ENCODE results near the gene EGFR. TPM values are rescaled to one million over a fixed set of nuclear protein-coding genes. Genes with fewer than 3 reads are reported as not detected.
A peak's percentile ranks its signal among the peaks of the same experiment; 100 is the strongest.

Gene EGFR
- total RNA-seq, 2 donors from 2014 or later: 78.3 to 112 TPM

DNA sequence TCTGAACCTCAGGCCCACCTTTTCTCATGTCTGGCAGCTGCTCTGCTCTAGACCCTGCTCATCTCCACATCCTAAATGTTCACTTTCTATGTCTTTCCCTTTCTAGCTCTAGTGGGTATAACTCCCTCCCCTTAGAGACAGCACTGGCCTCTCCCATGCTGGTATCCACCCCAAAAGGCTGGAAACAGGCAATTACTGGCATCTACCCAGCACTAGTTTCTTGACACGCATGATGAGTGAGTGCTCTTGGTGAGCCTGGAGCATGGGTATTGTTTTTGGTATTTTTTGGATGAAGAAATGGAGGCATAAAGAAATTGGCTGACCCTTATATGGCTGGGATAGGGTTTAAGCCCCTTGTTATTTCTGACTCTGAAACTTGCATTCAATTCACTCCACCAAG, 156.0 kb downstream of the EGFR start:
- Histone ChIP-seq H3K27me3 (replicated peaks; ENCODE audit: insufficient read depth) (no peaks in the 10 kb centered on the region), H3K36me3 (peaks cover 0 to 18% of the 10 kb centered on the region in 2 donors), H3K9me3 (no peaks in the 10 kb centered on the region), H3K27ac (no peak overlapping the region), H3K4me1 (replicated peaks) (peaks cover 20% of the 10 kb centered on the region), H3K4me3 (no peak overlapping the region)
- no peak for DNase-seq (ENCODE audit: low spot score)
- TF ChIP-seq POLR2AphosphoS5 (IDR thresholded peaks at IDR 0.05) (no peak), POLR2A (IDR thresholded peaks at IDR 0.05) (no peak)
- TF ChIP-seq, protein P1, sequence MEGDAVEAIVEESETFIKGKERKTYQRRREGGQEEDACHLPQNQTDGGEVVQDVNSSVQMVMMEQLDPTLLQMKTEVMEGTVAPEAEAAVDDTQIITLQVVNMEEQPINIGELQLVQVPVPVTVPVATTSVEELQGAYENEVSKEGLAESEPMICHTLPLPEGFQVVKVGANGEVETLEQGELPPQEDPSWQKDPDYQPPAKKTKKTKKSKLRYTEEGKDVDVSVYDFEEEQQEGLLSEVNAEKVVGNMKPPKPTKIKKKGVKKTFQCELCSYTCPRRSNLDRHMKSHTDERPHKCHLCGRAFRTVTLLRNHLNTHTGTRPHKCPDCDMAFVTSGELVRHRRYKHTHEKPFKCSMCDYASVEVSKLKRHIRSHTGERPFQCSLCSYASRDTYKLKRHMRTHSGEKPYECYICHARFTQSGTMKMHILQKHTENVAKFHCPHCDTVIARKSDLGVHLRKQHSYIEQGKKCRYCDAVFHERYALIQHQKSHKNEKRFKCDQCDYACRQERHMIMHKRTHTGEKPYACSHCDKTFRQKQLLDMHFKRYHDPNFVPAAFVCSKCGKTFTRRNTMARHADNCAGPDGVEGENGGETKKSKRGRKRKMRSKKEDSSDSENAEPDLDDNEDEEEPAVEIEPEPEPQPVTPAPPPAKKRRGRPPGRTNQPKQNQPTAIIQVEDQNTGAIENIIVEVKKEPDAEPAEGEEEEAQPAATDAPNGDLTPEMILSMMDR (IDR thresholded peaks at IDR 0.05): no peak
- intact Hi-C loops (cut with DNase I): loop anchor here (10.0 kb wide), 1 partner anchor 60 kb away; no protein-coding TSS in a partner anchor
- 86% methylated on average over 1 of the region's 1 CpG for WGBS

DNA sequence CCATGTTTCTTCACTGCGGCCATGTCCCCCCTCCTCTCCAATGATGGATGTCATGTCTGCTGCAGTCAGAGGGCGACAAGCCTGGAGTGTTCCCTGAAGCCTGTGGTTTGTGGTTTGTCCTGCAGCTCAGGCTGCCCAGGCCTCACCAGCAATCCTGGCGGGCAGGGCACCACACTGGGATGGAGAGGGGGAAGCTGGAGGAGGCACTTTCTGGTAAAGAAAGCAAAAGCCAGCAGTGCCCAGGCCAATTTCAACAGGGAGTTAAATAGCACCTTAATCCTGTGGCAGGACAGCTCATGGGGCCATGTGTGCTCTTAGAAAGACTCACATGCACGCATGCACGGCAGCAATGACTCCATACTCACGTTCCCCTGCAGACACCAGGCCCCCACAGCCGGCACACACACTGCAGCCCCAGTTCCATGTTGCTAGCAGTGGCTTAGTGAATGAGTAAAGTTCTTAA, 158.3 kb downstream of the EGFR start:
- intact Hi-C loops (cut with DNase I): loop anchor here (10.0 kb wide), 1 partner anchor 62 kb away; no protein-coding TSS in a partner anchor
- H3K27ac ChIP-seq: peak overlapping the region; percentile 85 to 88
- H3K4me1 ChIP-seq (replicated peaks): peaks cover 31% of the 10 kb centered on the region
- no peaks in the 10 kb centered on the region for H3K9me3 ChIP-seq
- H3K27me3 ChIP-seq (replicated peaks; ENCODE audit: insufficient read depth): no peaks in the 10 kb centered on the region
- DNase-seq (ENCODE audit: low spot score): no peak
- TF ChIP-seq POLR2A (IDR thresholded peaks at IDR 0.05) (no peak), POLR2AphosphoS5 (IDR thresholded peaks at IDR 0.05) (no peak)
- TF ChIP-seq, protein P1 (IDR thresholded peaks at IDR 0.05): no peak
- H3K36me3 ChIP-seq: peaks cover 0 to 10% of the 10 kb centered on the region in 2 donors
- no peak overlapping the region for H3K4me3 ChIP-seq
- 70% methylated on average over 7 of the region's 7 CpGs for WGBS

DNA sequence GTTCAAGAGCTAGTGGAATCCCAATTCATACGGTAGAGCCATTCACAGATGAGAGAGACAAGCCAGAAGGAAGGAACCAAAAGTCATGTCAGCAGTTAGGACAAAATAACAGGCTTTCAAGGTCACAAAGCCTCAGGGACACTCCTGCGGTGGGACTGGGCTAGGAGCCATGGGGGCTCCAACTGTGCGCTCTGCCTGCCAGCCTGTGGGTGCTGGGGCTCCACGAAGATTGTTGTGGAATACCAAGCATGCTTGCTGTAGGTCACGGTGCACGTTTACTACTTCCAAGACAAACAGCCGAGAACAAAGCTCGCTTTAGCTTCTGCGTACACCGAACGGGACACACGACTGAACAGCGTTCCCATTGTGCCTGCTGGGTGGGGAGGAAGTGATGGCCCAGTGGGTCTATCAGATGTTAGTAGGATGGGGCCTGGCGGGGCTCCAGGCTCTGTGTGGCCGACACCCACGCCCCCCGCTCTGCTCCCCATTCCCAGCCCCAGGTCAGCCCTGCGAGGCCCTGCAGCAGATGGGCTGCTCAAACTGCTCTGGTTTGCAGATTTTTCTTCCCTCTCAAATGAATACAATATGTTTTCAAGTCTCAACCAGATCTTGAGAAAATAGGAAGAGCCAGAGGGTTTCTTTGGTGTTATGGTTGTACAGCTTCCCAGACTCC, 158.9 kb downstream of the EGFR start:
- WGBS: 15% methylated on average over 18 of the region's 18 CpGs
- no peaks in the 10 kb centered on the region for H3K9me3 ChIP-seq
- no peaks in the 10 kb centered on the region for H3K27me3 ChIP-seq (replicated peaks; ENCODE audit: insufficient read depth)
- peak; percentile 89 for DNase-seq (ENCODE audit: low spot score)
- peak overlapping the region; percentile 85 to 88 for H3K27ac ChIP-seq
- H3K36me3 ChIP-seq: peaks cover 0 to 10% of the 10 kb centered on the region in 2 donors
- no peak overlapping the region for H3K4me3 ChIP-seq
- intact Hi-C loops (cut with DNase I): loop anchor here (10.0 kb wide), 1 partner anchor 63 kb away; no protein-coding TSS in a partner anchor
- H3K4me1 ChIP-seq (replicated peaks): peaks cover 31% of the 10 kb centered on the region
- no peak for TF ChIP-seq POLR2A (IDR thresholded peaks at IDR 0.05)
- TF ChIP-seq, protein P1 (IDR thresholded peaks at IDR 0.05): no peak
- TF ChIP-seq POLR2AphosphoS5 (IDR thresholded peaks at IDR 0.05): peak; percentile 88

DNA sequence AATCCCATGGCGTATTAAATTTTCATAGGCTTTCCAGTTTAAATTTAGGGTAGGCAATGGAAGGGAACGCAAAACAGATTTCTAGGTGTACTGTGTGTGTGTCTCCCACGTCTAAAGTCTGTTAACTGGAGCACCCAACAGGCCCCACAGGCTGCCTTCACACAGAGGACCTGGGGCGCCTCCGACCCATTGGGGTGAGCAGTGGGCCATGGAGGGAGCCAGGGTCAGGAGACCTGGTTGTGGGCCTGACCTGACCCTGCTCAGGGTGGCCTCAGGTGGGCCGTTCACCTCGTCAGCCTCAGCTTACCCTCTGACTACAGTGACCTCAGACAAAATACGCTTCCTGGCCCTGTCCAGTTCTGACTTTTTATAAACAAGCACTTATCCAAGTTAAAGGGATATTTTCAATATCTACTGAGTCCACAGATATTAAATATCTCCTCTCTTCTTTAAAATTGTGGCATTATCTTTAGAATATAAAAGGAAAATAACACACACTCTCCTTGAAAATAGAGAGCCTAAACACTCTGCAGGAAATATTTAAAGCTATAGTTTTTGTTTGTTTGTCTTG, 159.6 kb downstream of the EGFR start:
- 37% methylated on average over 8 of the region's 8 CpGs for WGBS
- TF ChIP-seq POLR2AphosphoS5 (IDR thresholded peaks at IDR 0.05) (no peak), POLR2A (IDR thresholded peaks at IDR 0.05) (no peak)
- TF ChIP-seq, protein P1 (IDR thresholded peaks at IDR 0.05): no peak
- Histone ChIP-seq H3K4me1 (replicated peaks) (peaks cover 35% of the 10 kb centered on the region), H3K4me3 (no peak overlapping the region), H3K36me3 (peaks cover 0 to 3% of the 10 kb centered on the region in 2 donors), H3K27ac (peak overlapping the region; percentile 85 to 88), H3K27me3 (replicated peaks; ENCODE audit: insufficient read depth) (no peaks in the 10 kb centered on the region), H3K9me3 (no peaks in the 10 kb centered on the region)
- intact Hi-C loops (cut with DNase I): loop anchor here (10.0 kb wide), 1 partner anchor 64 kb away; no protein-coding TSS in a partner anchor
- no peak for DNase-seq (ENCODE audit: low spot score)

All from prostate gland (tissue), 2 donors.